Lower leg skin (tissue), 4 donors: Measurements from ENCODE around the gene HDAC9. TPM values are rescaled to one million over a fixed set of nuclear protein-coding genes. Genes with fewer than 3 reads are reported as not detected.

Experiments used
- DNase-seq, 2 donors: peaks; one replicate each; pipeline ENCODE4 v3.0.0-alpha.2; 2019; ENCODE audit warnings: low spot score in 2 of 2
- H3K4me3 ChIP-seq: fragments of 200-600 bp; sonication (generic); 2 replicates; pipeline ENCODE4 v1.5.1; 2017; ENCODE audit warnings: mild to moderate bottlenecking, low read depth; ENCODE audit not compliant: poor library complexity, severe bottlenecking
- POLR2A ChIP-seq, 2 donors: fragments of 450-650 bp; IDR thresholded peaks; one replicate each; pipeline ENCODE4 v1.6.1; 2016 to 2017; ENCODE audit warnings: antibody characterized with exemption in 2 of 2, mild to moderate bottlenecking in 1 of 2, moderate library complexity in 1 of 2
- WGBS, 2 donors: methylation state at CpG; one replicate each; pipeline ENCODE4 v1.1.5; 2018; 5-methylcytosine and 5-hydroxymethylcytosine counted together
- intact Hi-C: fragments of 100-400 bp; cut with DNase I; formaldehyde crosslinking; loops from one replicate; pipeline ENCODE4 v1.15.0; 2023; ENCODE audit warnings: low total_unique reads
- total RNA-seq, 4 donors: library from RNA; depleted of rRNA; stranded (reverse); fragments of >200 nt; gene quantifications; one replicate each; pipeline ENCODE4 v1.1.0, GENCODE V29; 2016
- TF ChIP-seq, protein P1 (sequence below), 3 donors: fragments of 450-650 bp; IDR thresholded peaks; one replicate each; pipeline ENCODE4 v1.5.1; 2016; ENCODE audit warnings: antibody characterized with exemption in 3 of 3, mild to moderate bottlenecking in 3 of 3, moderate library complexity in 2 of 3

The HDAC9 gene
- total RNA-seq, 4 donors from 2014 or later: 3.1 to 5.5 (median 4.7) TPM

DNA sequence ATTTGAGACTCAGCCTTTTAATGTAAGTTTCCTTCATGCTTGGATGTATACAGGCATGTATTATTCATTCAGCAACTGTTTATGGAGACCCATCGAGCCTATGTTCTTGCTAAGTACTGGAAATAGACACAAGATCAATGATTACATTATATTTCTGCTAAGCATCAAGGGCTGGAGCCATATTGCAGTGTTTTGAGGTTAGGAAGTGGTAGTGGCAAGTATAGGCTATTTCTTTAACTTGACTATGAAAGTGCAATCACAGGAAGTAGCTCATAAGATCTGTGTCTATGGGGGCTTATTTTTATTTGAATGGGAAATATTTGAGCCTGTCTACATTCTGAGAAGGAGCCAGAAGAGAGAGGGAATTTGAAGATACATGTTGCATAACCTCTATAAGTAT lies 123.8 kb downstream of the HDAC9 start:
- no peak for DNase-seq
- intact Hi-C loops: no loop called here
- TF ChIP-seq, protein P1, sequence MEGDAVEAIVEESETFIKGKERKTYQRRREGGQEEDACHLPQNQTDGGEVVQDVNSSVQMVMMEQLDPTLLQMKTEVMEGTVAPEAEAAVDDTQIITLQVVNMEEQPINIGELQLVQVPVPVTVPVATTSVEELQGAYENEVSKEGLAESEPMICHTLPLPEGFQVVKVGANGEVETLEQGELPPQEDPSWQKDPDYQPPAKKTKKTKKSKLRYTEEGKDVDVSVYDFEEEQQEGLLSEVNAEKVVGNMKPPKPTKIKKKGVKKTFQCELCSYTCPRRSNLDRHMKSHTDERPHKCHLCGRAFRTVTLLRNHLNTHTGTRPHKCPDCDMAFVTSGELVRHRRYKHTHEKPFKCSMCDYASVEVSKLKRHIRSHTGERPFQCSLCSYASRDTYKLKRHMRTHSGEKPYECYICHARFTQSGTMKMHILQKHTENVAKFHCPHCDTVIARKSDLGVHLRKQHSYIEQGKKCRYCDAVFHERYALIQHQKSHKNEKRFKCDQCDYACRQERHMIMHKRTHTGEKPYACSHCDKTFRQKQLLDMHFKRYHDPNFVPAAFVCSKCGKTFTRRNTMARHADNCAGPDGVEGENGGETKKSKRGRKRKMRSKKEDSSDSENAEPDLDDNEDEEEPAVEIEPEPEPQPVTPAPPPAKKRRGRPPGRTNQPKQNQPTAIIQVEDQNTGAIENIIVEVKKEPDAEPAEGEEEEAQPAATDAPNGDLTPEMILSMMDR (IDR thresholded peaks at IDR 0.05): no peak
- no peak for TF ChIP-seq POLR2A (IDR thresholded peaks at IDR 0.05)
- no peak overlapping the region for H3K4me3 ChIP-seq
- 59 to 78% methylated on average over 1 of the region's 1 CpG for WGBS, 2 donors

DNA sequence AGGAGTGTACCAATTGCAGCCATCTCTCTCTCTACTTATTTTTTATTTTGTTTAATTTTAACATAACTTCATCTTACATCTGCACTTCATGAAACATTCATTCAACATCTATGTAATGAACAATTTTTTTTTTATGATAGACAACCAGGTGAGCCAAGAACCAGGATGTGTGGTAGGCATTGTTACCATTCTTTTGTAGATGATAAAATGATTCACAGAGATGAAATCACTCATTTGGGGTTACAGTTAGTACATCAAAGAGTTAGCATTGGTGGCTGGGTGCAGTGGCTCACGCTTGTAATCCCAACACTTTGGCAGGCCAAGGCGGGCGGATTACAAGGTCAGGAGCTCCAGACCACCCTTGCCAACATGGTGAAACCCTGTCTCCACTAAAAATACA lies 127.8 kb downstream of the HDAC9 start:
- DNase-seq: no peak
- no peak overlapping the region for H3K4me3 ChIP-seq
- intact Hi-C loops: no loop called here
- TF ChIP-seq POLR2A (IDR thresholded peaks at IDR 0.05): no peak
- TF ChIP-seq, protein P1 (IDR thresholded peaks at IDR 0.05): no peak
- WGBS, 2 donors: 89 to 95% methylated on average over 3 of the region's 3 CpGs

DNA sequence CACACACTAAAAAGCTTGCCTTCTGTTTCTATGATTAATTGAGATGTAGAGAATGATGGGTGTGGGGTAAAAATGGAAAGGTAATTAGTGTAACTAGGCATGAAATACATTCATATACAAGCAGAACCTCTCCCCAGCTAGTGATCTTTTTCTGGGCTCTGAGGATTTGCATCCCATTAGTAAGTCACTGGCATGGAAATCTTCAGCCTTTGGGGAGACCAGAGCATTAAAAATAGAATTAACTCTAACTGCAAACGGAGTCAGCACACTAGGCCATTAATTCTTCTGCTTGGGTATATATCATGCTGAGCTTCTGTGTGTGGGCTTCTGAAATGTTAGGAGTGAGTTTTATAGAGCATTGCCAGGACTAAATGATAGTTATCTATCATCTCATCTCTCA lies 128.9 kb downstream of the HDAC9 start:
- TF ChIP-seq, protein P1 (IDR thresholded peaks at IDR 0.05): no peak
- no peak for TF ChIP-seq POLR2A (IDR thresholded peaks at IDR 0.05)
- WGBS, 2 donors: 33 to 37% methylated on average over 1 of the region's 1 CpG
- DNase-seq: no peak
- no peak overlapping the region for H3K4me3 ChIP-seq
- intact Hi-C loops: no loop called here

DNA sequence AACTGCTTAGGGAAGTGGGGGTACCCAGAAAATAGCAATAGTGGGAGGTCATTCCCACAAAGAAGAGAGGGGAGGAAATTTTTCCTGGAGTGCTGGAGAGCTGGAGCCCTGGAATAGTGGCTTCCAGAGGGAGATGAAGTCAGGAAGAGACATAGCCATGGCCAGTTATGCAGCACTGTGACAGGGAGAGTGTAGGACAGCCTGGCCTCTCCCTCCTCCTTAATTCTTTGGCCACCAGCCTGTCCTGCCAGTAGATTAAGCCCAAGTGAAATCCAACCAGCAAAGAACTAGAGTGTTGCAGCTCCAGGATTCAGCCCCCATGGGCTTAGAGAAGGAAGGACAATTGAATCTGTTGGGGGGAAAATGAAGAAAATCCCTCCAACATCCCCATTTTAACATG lies 130.5 kb downstream of the HDAC9 start:
- no peak for DNase-seq
- TF ChIP-seq, protein P1 (IDR thresholded peaks at IDR 0.05): no peak
- no peak for TF ChIP-seq POLR2A (IDR thresholded peaks at IDR 0.05)
- H3K4me3 ChIP-seq: no peak overlapping the region
- intact Hi-C loops: no loop called here

DNA sequence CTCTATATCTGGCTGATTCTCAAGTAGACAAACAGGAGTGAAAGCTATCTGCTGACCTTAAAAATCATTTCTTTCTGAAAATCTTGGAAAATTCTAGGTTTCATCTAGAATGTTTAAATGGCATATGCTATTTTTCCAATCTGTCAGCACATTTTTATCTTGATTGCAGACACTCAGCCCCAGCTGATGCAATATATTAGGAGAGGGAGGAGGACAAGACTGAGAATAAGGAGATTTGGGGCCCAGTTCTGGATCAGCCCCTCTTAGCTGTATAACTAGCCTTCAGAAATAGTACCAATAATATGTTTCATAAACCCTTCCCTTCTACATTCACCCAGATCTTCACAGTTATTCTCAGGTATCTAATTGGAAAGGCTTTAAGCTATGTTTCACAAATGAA lies 131.2 kb downstream of the HDAC9 start:
- H3K4me3 ChIP-seq: no peak overlapping the region
- intact Hi-C loops: no loop called here
- no peak for DNase-seq
- TF ChIP-seq, protein P1 (IDR thresholded peaks at IDR 0.05): no peak
- no peak for TF ChIP-seq POLR2A (IDR thresholded peaks at IDR 0.05)

DNA sequence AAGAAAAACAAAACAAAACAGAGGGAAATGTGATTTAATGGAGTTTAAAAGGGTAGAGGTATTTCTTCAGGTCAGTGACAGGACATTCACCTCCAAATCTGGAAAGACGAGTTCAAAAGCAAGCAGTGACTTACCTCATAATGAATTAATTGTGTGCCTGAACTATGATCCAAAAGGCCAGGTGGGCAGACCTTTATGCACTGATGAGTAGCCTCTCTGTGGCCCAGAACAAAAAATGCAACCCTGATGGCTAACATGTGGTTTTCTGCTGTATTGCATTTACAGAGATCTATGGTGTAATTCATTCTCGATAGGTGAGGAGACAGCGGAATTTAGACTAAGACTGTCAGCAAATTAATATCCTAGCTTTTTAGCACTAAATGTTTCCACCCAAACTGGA lies 142.0 kb downstream of the HDAC9 start:
- TF ChIP-seq, protein P1 (IDR thresholded peaks at IDR 0.05): no peak
- TF ChIP-seq POLR2A (IDR thresholded peaks at IDR 0.05): no peak
- intact Hi-C loops: no loop called here
- H3K4me3 ChIP-seq: no peak overlapping the region
- 93% methylated on average over 3 of the region's 3 CpGs for WGBS, 2 donors
- DNase-seq: no peak
